Endodermal cell (in vitro differentiated cells): ENCODE measurements around the gene OTOGL. TPM values are rescaled to one million over a fixed set of nuclear protein-coding genes. Genes with fewer than 3 reads are reported as not detected.

Experiments used
- DNase-seq: peaks from one replicate; pipeline ENCODE4 v3.0.0-alpha.2; 2017
- H3K27ac ChIP-seq: 2 replicates; pipeline ENCODE4 v1.5.1; 2013; ENCODE audit warnings: mild to moderate bottlenecking, low read depth, low read length, moderate library complexity
- H3K27me3 ChIP-seq: 2 replicates; pipeline ENCODE4 v1.6.1; 2013; ENCODE audit warnings: mild to moderate bottlenecking, low read length, moderate library complexity; ENCODE audit not compliant: insufficient read depth, control insufficient read depth, poor library complexity, severe bottlenecking
- H3K36me3 ChIP-seq: 2 replicates; pipeline ENCODE4 v1.7.0; 2013; ENCODE audit warnings: mild to moderate bottlenecking, low read length, moderate library complexity; ENCODE audit not compliant: control insufficient read depth, insufficient read depth
- H3K4me1 ChIP-seq: one replicate; pipeline ENCODE4 v1.7.0; 2013; ENCODE audit warnings: low read length; ENCODE audit not compliant: control insufficient read depth, insufficient read depth
- H3K4me3 ChIP-seq: 2 replicates; pipeline ENCODE4 v1.5.1; 2013; ENCODE audit warnings: mild to moderate bottlenecking, low read length, moderate library complexity
- H3K9ac ChIP-seq: 2 replicates; pipeline ENCODE4 v1.6.1; 2013; ENCODE audit warnings: mild to moderate bottlenecking, low read length, moderate library complexity; ENCODE audit not compliant: poor library complexity, severe bottlenecking; ENCODE audit errors: extremely low read depth
- H3K9me3 ChIP-seq: 2 replicates; pipeline ENCODE4 v1.6.1; 2013; ENCODE audit warnings: mild to moderate bottlenecking, low read length, moderate library complexity; ENCODE audit not compliant: control insufficient read depth
- H3K27ac Mint-ChIP-seq: 2 replicates; pipeline ENCODE4 v1.8.0; 2020; ENCODE audit warnings: mixed read lengths
- H3K27me3 Mint-ChIP-seq: 2 replicates; pipeline ENCODE4 v1.8.0; 2021; ENCODE audit warnings: mild to moderate bottlenecking, mixed read lengths; ENCODE audit not compliant: insufficient read depth
- H3K36me3 Mint-ChIP-seq: 2 replicates; pipeline ENCODE4 v1.8.0; 2020; ENCODE audit warnings: low read depth, mixed read lengths
- H3K4me1 Mint-ChIP-seq: 2 replicates; pipeline ENCODE4 v1.8.0; 2020; ENCODE audit warnings: mixed read lengths
- H3K4me3 Mint-ChIP-seq: 2 replicates; pipeline ENCODE4 v1.8.0; 2020; ENCODE audit warnings: mild to moderate bottlenecking, moderate library complexity, mixed read lengths
- H3K9me3 Mint-ChIP-seq: 2 replicates; pipeline ENCODE4 v1.8.0; 2020; ENCODE audit warnings: mild to moderate bottlenecking, mixed read lengths
- CTCF ChIP-seq: fragments of 200-600 bp; sonication (generic); conservative IDR thresholded peaks from 2 replicates; pipeline ENCODE4 v1.5.0; 2021; ENCODE audit warnings: antibody characterized with exemption, mild to moderate bottlenecking
- WGBS, 2 experiments: methylation state at CpG; one replicate each; pipeline versions ENCODE4 v1.1.5 to v1.1.7; 2013; ENCODE audit warnings: missing lambda C conversion rate in 2 of 2, mixed read lengths in 1 of 2; ENCODE audit not compliant: insufficient coverage in 1 of 2, insufficient read length in 1 of 2; 5-methylcytosine and 5-hydroxymethylcytosine counted together
- total RNA-seq, 2 donors: library from RNA; stranded (reverse); fragmentation: NEBNext Ultra II Directional in 1 of 2; extraction: Animal tissue kit (Norgen Biotek cat#: 25700) in 1 of 2; gene quantifications; 2 replicates in 1 of 2; 3 replicates in 1 of 2; pipeline ENCODE4 v1.2.1, GENCODE V29; 2021

The OTOGL gene
- total RNA-seq, 2 donors from 2014 or later, result 2.4 to 11.4 TPM

- H3K9me3 ChIP-seq, result no peaks in the 10 kb centered on the region
- H3K9me3 Mint-ChIP-seq, result no peaks in the 10 kb centered on the region
- no peak overlapping the region for H3K4me3 Mint-ChIP-seq
- no peaks in the 10 kb centered on the region for H3K4me1 ChIP-seq
- no peak overlapping the region for H3K9ac ChIP-seq
- no peaks in the 10 kb centered on the region for H3K36me3 Mint-ChIP-seq
- H3K4me1 Mint-ChIP-seq, result peaks cover 34% of the 10 kb centered on the region
- no peaks in the 10 kb centered on the region for H3K27me3 ChIP-seq
- no peaks in the 10 kb centered on the region for H3K27me3 Mint-ChIP-seq
- no peak overlapping the region for H3K27ac Mint-ChIP-seq
- no peak overlapping the region for H3K27ac ChIP-seq
- no peak for DNase-seq
- no peak overlapping the region for H3K4me3 ChIP-seq
- no peaks in the 10 kb centered on the region for H3K36me3 ChIP-seq
- TF ChIP-seq CTCF, result no peak
These were observed 165.0 kb downstream of the OTOGL start for GRCh38 chr12:80264386-80264785.

GRCh38 chr12:80264891-80265290 is 165.6 kb downstream of the OTOGL start:
- Histone ChIP-seq H3K4me1 (no peaks in the 10 kb centered on the region), H3K9me3 (no peaks in the 10 kb centered on the region), H3K36me3 (no peaks in the 10 kb centered on the region), H3K27me3 (no peaks in the 10 kb centered on the region), H3K27ac (no peak overlapping the region), H3K9ac (no peak overlapping the region), H3K4me3 (no peak overlapping the region)
- Mint-ChIP-seq H3K4me1 (peaks cover 32% of the 10 kb centered on the region), H3K9me3 (no peaks in the 10 kb centered on the region), H3K27me3 (no peaks in the 10 kb centered on the region), H3K4me3 (no peak overlapping the region), H3K36me3 (no peaks in the 10 kb centered on the region), H3K27ac (no peak overlapping the region)
- DNase-seq, result no peak
- WGBS, 2 experiments, result 88 to 100% methylated on average over 2 to 5 of the region's 5 CpGs
- no peak for TF ChIP-seq CTCF

- Histone ChIP-seq H3K4me3 (no peak overlapping the region), H3K36me3 (no peaks in the 10 kb centered on the region), H3K27ac (no peak overlapping the region), H3K27me3 (no peaks in the 10 kb centered on the region), H3K4me1 (no peaks in the 10 kb centered on the region), H3K9ac (no peak overlapping the region), H3K9me3 (no peaks in the 10 kb centered on the region)
- no peak overlapping the region for H3K4me3 Mint-ChIP-seq
- H3K36me3 Mint-ChIP-seq, result no peaks in the 10 kb centered on the region
- TF ChIP-seq CTCF, result no peak
- no peaks in the 10 kb centered on the region for H3K9me3 Mint-ChIP-seq
- H3K4me1 Mint-ChIP-seq, result peaks cover 12% of the 10 kb centered on the region
- H3K27ac Mint-ChIP-seq, result no peak overlapping the region
- DNase-seq, result no peak
- no peaks in the 10 kb centered on the region for H3K27me3 Mint-ChIP-seq
These were observed 169.8 kb downstream of the OTOGL start for GRCh38 chr12:80268924-80269749.
